ENCODE measurements around the gene GALE.
"Not testable (repeated sequence)": the region's sequence is repeated elsewhere in the genome, so short reads cannot be mapped to it uniquely, and the experiment has no call there.

GALE gene

GRCh38 chr1:23809751-23810171 lies 9.2 kb upstream of the GALE start:
- DNase-seq (ENCODE audit: low read depth): no peak

DNA sequence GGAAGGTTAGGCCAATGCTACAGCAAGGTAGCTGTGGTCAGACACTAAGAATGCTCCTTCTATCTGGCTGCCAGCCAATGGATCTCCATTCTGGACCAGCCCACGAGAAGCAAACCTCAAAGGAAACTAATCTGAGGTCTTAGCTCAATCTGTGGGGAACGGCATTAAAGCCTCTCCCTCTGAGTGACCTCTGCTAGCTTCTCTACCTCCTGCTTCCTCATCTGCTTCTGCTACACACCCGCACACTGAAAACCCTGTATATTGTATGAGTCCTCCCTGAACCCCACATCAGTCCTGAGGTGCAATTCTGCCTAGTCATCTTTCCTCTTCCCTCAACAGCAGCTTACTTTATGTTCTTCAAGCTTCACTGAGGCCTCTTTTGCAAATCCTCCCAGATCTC lies 6.9 kb upstream of the GALE start:
- DNase-seq (ENCODE audit: low read depth): no peak

DNA sequence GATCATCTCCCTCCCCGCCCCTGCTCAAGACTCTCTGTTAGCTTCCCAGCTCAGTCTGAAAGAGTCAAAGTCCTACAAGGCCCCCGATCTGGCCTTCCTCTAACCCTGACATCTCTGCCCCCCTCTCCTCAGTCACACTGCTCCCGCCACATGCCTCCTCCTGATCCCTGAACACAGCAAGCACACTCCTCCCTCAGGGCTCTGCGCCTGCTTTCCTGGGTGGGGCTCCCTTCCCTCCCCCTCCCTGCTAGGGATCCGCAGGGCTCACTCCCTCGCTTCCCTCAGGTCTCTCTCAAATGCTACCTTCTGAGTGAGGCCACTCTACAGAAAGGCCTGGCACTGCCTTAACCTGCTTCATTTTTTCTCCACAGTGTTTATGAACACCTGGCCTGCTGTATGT lies 5.7 kb upstream of the GALE start:
- DNase-seq (ENCODE audit: low read depth): no peak

GRCh38 chr1:23805025-23805424 lies 4.5 kb upstream of the GALE start:
- DNase-seq (ENCODE audit: low read depth): no peak

GRCh38 chr1:23804183-23804835 lies 3.8 kb upstream of the GALE start:
- no peak for DNase-seq (ENCODE audit: low read depth)

- no peak for DNase-seq (ENCODE audit: low read depth)
Measured at GRCh38 chr1:23803674-23804073, 3.1 kb upstream of the GALE start.

- DNase-seq (ENCODE audit: low read depth): not testable (repeated sequence)
Measured at GRCh38 chr1:23802809-23803342, 2.3 kb upstream of the GALE start.

DNA sequence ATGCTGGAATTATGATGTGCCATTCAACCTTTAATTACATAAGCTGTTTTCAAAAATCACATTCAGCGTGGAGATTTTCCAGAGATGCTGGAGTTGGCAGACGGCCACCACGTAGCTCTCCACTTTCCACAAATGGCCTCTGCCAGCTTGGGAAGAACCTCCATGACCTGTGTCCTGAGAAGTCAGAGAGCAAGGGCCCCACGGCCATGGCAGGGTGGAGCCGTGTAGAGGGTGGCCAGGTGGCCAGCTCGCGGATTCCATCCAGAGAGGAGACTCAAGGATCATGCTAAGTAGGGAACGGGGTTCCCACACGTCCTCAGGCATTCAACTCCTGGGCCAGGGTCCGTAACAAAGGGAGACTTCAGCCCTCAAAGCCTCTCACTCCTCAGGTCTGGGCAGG lies 1.3 kb upstream of the GALE start:
- DNase-seq (ENCODE audit: low read depth): no peak

- no peak for DNase-seq (ENCODE audit: low read depth)
Measured at GRCh38 chr1:23801338-23801748, 789 bp upstream of the GALE start.

DNA sequence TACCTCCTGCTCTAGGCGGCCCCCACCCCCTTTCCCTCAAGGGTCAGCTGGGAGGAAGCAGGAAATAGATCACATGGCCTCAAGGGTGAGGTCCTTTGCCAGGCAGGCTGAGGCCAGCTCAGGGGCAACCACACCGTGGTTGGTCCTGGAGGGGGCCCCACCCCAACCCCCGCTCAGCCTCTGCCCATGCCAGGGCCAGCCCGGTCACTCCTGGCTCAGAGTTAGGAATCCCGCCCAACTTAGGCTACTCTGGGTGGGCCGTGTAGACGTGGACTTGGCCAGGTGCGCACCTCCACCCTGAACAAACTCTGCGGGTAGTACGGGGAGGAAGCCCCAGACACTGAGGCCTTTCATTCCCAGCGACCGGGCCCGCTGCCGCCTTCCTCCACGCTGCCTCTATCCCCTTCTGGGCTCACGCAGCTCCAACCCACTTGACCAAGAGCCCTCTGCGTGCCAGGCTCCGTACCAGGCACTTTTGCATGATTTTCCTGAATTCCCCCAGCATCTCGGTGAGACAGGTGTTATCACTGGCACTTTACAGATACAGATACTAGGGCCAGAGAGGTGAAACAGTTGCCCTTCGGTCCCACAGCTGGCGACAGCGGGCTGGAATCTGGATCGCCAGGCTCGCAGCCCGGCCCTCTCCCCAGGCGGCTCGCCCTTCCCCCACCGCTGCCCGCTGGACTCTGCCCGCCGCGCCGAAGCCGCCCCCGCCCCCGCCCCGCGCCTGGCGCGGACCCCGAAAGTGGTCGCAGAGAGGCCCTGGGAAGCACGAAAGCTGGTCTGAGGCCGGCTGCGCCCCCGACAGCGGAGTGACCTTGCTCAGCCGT lies 769 bp downstream of the GALE start:
- DNase-seq (ENCODE audit: low read depth): peak; percentile 43

- DNase-seq (ENCODE audit: low read depth): no peak
Measured at GRCh38 chr1:23799255-23799569, 1.3 kb downstream of the GALE start.

DNA sequence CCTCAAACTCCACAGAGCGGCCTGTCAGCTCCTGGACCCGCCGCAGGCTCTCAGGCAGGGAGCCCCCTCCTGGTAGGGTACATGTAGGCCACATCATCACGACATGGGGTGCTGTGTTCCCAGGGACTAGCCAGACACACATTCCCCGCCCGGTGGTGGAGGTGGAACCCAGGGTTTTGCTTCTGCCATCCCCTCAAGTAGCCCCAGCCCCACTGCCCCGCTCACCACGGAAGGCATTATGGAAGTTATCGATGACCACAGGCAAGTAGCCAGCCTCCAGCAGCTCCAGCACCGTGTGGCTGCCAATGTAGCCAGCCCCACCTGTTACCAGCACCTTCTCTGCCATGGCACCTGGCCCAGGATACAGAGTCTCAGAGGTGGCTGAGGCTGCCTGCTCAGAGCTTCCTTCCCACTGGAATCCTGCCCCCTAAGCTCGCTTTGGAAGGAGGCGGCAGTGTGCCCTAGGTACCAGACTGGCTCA lies 1.9 kb downstream of the GALE start:
- DNase-seq (ENCODE audit: low read depth): no peak

DNA sequence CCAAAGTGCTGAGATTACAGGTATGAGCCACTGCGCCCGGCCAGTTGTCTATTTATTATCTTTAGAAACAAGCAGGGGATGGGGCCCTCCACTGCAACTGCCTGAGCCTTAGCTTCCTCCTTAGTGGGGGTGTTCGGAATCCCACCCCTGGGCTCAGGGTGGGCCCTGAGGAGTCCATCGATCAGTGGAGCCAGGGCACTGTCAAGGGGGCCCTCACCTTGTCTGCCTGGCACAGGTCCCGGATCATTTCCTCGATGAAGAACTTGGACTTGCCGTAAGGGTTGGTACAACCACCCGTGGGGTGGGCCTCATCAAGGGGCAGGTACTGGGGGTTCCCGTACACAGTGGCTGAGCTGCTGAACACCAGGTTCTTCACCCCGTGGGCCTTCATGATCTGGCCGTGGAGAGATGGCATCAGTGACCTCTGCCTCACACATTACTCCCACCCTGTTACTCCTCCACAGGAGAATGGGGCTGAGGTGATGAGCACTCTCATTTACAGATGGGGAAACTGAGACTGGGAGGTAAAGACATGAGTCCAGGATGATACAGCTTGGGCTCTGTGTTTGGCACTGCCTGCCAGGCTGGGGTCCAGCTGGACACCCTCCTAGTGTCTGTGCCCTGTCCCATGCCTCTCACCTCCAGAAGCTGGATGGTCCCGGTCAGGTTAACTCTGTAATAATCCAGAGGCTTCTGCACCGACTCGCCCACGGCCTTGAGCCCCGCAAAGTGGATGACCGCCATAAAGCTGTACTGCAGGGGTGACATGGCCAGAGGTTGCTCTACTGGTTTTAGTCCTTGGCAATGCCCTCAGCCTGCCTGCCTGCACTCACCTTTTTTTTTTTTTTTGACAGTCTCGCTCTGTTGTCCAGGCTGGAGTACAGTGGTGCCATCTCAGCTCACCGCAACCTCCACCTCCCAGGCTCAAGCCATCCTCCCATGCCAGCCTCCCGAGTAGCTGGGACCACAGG lies 2.8 kb downstream of the GALE start:
- DNase-seq (ENCODE audit: low read depth): no peak

DNA sequence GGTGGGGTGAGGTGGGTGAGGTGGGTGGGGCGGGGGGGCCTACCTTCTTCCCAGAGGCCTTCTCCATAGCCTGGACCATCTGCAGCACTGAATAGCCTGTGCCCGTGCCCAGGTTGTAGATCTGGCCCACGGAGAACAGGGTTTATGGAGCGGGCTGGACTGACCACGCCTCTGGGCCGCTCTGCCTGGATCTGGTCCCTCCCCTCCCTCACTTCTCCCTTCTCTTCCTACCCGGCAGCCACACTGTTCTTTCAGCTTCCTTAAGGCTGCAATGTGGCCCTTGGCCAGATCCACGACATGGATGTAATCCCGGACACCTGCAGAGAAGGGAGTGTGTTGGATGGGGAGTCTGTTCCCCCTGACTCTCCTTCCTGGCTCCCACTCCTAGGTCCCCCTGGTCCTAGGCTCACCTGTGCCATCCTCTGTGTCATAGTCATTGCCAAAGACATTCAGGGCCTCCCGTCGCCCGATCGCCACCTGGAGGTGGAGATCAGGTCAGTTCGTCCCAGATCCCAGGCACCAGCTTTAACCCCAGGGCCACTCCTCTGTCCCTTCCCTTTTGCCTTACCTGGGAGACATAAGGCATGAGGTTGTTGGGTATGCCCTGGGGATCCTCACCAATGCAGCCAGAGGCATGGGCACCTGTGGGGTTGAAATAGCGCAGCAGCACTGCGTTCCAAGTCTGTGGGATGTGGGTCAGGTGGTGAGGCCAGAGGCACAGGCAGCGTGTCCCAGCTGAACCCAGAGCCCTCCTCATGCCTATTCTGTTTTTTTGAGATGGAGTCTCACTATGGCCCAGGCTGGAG lies 3.9 kb downstream of the GALE start:
- DNase-seq (ENCODE audit: low read depth): no peak

DNA sequence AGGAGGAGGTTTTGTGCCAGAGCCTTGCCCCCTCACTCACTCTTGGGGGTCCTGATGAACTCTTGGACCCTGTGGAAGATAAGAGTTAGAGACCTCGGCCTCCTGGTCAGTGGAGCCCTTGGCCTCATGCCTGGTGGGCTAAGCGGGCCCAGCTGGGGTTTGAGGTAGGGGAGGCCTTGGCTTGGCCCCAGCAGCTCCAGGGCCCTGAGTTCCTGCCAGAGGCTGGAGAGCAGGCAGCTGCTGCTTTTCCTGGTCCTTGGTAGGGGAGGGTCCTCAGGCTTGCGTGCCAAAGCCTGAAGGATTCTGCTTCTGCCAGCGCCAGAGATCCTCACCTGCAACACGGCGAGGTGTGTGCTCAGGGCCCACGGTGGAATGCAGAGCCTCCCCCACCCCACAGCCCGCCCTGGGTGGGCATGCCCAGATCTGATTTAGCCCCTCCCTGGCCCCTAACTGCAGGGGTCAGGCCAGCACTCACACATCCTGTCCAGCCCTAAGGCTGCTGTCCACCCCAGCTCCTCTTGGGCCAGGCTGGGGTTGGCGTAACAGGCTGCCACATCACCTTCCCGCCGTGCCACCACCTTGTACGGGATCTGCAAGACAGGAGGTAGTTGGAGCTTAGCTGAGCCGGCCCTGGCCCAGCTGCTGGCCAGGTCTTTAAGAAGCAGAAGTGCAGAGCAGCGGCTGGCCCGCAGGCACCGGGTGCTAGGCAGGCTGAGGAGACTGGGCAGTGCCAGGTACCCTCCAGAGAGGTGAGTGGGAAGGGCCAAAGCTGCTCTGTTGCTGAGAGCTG lies 4.7 kb downstream of the GALE start:
- no peak for DNase-seq (ENCODE audit: low read depth)

DNA sequence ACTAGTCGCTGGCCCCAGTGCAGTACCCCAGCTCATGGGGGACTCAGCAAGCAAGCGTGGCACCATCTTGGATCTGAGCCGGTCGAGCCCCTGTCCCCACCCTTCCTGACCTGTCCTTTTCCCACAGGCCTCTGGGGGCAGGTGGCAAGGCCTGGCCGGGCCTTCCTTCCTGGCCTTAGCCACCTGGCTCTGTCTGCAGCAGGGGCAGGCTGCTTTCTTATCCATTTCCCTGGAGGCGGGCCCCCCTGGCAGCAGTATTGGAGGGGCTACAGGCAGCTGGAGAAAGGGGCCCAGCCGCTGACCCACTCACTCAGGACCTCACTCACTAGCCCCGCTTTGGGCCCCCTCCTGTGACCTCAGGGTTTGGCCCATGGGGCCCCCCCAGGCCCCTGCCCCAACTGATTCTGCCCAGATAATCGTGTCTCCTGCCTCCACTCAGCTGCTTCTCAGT lies 5.8 kb downstream of the GALE start:
- DNase-seq (ENCODE audit: low read depth): not testable (repeated sequence)

GRCh38 chr1:23793861-23794731 lies 6.5 kb downstream of the GALE start:
- no peak for DNase-seq (ENCODE audit: low read depth)

DNA sequence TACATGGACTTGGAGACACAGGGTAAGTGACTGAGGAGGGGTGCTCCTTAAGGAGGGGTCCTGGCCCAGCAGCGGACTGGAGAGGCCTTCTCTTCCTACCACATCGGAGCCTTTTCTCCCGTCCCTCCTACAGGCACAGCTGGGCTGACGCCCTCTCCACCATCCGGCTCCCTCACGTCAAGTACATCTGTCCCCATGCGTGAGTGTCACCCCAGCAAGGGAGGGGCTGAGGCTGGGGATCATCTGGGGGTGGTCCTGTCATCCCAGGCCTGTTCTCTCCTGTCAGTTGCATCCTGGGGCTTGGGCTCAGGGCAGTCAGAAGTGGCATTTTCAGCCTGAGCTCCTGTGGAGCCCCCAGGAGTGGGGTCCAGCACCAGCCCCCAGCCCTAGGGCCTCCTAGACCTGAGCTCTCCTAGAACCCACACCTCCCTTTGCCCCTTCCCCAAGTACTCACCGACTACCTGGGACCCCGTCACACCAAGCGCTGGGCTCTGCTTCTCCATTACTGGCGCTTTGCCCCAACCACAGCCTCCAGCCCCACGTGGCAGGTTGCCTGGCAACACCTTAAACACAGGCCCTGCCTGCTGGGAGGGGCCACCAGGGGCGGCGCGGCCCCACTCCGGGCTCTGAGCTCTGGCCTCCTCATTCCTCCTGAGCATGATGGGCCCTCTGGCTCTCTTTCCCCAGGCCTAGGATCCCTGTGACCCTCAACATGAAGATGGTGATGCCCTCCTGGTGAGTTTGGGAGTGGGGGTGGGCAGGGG lies 7.4 kb downstream of the GALE start:
- no peak for DNase-seq (ENCODE audit: low read depth)
